ENCODE measurements around the gene ZNF493.

The ZNF493 gene

GRCh38 chr19:21396893-21397572 lies at the start of gene ZNF493:
ZNF493 (plus strand) TSS chr19:21397133; CDS start chr19:21397238, 105 bp downstream.
- DNase-seq, result peak; percentile 95

GRCh38 chr19:21352830-21353229 lies 44.1 kb upstream of the ZNF493 start:
- DNase-seq, result no peak

DNA sequence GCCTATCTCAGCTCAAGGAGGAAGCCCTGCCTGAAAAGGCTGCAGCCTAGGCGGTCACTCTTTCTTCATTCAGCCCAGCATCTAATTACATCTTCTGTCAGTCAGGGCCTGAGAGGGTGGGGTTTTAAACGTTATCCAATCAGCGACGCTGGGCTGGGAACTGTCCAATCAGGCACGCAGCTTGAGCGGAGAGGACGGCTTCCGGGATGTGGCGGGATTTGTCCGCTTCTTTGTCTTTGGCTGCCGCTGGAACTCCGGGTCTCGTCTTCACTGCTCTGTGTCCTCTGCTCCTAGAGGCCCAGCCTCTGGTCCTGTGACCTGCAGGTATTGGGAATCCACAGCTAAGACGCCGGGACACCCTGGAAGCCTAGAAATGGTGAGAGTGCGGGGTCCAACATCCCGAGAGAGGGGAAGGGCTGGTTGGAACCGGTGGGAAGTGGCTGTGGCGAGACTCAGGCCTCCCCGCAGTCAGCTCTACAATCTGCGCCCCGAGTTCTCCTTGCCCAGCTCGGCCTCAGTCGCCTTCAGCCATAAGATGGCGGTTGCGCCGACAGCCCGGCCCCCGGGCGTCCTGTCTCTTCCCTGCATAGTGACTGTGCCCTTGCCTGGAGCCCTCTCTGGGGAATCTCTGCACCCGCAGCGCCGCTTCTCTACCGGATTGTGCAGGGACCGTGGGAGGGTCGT lies 38.0 kb upstream of the ZNF493 start, which contains the start of gene ZNF738:
Gene ZNF738, plus strand, starts transcription at position 233 of the 684 bp plus-strand sequence. Its CDS starts 141 bp downstream, at position 374.
- peak; percentile 95 for DNase-seq

- no peak for DNase-seq
Observed at GRCh38 chr19:21362291-21362690, 34.6 kb upstream of the ZNF493 start.

DNA sequence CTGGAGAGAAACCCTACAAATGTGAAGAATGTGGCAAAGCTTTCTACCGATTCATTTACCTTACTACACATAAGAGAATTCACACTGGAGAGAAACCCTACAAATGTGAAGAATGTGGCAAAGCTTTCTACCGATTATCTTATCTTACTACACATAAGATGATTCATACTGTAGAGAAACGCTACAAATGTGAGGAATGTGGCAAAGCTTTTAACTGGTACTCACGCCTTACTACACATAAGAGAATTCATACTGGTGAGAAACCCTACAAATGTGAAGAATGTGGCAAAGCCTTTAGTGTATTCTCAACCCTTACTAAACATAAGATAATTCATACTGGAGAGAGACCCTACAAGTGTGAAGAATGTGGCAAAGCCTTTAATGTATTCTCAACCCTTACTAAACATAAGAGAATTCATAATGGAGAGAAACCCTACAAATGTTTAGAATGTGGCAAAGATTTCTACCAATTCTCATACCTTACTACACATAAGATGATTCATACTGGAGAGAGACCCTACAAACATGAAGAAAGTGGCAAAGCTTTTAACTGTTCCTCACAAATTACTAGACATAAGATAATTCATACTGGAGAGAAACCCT lies 12.9 kb upstream of the ZNF493 start:
- DNase-seq, result no peak

DNA sequence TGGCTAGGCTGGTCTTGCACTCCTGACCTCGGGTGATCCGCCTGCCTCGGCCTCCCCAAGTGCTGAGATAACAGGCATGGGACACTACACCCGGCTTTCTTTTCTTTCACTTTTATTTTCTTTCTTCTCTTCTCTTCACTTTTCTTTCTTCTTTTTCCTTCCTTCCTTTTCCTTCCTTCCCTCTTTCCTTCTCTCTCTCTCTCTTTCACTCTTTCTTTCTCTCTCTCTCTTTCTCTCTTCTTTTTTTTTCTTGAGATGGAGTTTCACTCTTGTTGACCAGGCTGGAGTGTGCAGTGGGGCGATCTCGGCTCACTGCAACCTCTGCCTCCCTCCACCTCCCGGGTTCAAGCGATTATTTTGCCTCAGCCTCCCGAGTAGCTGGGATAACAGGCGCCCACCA lies 812 bp upstream of the ZNF493 start:
- DNase-seq, result no peak

DNA sequence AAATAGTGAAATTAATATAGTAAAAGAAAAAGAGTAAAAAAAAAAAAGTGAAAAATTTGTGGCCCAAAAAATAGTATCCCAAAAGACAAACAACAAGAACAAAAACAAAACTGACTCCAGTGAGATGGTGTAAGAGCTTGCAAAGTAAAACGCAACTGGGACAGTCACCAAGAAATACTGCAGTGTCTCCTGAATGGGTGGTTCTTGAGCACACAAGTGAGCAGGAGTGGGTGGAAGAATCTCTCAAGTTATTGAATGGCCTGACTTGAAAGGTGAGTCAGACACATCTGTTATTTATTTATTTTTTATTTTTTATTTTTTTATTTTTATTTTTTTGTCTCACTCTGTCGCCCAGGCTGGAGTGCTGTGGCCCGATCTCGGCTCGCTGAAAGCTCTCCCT lies 1.9 kb downstream of the ZNF493 start:
- DNase-seq, result no peak

- no peak for DNase-seq
Observed at GRCh38 chr19:21402303-21402985, 5.5 kb downstream of the ZNF493 start.

GRCh38 chr19:21410166-21410565 lies 13.2 kb downstream of the ZNF493 start:
- DNase-seq, result no peak

DNA sequence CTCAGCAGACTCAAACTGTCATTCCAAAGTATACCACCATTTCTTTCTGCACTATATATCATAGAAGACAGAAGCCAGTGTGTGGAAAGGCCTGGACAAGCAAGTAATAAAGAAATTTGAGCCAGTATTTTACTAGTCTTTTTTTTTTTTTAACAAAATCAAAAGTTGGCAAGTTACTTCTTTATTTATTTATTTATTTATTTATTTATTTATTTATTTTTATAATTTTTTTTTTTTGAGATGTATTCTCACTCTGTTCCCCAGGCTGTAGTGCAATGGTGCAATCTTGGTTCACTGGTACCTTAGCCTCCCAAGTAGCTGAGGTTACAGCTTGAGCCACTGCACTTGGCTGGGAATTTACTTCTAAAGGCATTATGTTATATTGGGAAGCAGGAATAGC lies 25.3 kb downstream of the ZNF493 start:
- DNase-seq, result no peak

- no peak for DNase-seq
Observed at GRCh38 chr19:21423057-21424041, 26.4 kb downstream of the ZNF493 start.

- DNase-seq, result no peak
Observed at GRCh38 chr19:21430675-21431074, 33.7 kb downstream of the ZNF493 start.

DNA sequence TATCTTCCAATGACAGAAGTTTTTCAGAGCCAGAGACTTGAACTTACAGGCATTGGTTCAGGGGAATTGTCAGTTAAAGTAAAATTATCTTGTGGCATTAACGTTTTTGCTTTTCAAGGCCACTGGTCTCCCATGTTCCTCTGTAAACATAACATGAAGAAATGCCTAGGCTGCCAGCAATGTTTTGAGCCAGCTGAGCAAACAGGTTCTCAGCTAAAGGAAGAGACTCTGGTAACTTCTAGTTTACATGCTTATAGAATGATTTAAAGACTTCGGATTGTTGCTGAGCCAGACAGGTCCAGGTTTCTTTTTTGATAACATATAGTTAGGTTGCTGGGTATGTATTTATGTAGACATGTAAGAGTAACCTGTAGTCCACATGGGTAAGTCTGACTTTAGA lies 35.7 kb downstream of the ZNF493 start:
- DNase-seq, result no peak

DNA sequence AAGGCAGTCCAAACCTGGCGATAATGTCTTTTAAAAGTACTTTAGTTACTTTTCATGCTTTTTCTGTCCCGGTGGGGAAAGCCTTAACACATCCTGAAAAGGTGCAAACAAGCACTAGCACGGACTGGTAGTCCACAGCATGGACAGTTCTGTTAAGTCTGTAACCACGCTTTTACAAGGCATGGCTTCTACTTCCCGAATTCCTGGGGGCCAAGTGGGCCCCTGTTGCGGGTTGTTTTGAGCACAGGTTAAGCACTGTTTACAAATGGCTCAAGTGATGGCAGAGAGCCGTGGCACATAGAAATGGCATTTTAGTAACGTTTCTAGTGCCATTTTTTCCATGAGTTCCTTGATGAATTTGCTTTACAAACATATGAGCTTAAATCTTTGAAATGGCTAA lies 37.6 kb downstream of the ZNF493 start:
- DNase-seq, result no peak

GRCh38 chr19:21434967-21435544 lies 38.1 kb downstream of the ZNF493 start:
- DNase-seq, result no peak

GRCh38 chr19:21439201-21439751 lies 42.3 kb downstream of the ZNF493 start:
- DNase-seq, result no peak

DNA sequence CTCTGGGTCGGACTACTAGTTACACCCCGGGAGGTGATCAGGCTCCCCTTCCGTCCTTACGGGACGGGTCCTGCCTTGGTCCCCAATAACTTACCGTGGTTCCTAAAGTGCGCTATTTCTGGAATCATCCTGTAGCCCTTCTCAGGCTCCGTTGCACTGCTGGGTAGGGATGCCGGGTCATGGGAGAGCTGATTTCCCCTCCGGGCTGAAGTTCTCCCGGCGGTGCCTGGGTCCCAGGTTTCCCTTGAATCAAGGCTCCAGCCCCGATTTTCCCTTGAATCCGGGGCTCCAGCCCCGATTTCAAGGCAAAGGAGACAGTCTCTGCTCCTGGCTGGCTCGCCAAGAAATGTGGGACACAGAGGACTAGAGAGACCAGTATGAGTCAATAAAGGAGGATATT lies 43.4 kb downstream of the ZNF493 start:
- no peak for DNase-seq

GRCh38 chr19:21451187-21451586 lies 54.3 kb downstream of the ZNF493 start:
- DNase-seq, result no peak

- no peak for DNase-seq
Observed at GRCh38 chr19:21454901-21455300, 58.0 kb downstream of the ZNF493 start.

DNA sequence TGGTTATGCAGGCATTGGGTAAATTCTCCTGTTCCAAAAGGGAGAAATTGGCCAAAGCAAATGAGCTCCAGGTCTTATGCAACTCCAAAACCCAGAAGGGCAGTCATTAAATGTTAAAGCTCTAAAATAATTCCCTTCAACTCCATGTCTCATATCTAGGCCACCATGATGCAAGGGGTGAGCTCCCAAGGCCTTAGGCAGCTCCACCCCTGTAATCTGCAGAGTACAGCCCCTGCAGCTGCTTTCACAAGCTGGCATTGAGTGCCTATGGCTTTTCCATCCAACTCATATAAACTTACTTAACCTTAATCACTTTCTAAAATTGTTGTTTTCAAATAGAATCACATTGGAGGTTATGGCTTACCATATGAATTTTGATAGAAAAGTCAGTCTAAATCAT lies 63.8 kb downstream of the ZNF493 start:
- no peak for DNase-seq

GRCh38 chr19:21462540-21462939 lies 65.6 kb downstream of the ZNF493 start:
- DNase-seq, result no peak

Data from fibroblast of upper back skin (primary cell).